ENCODE measurements around the gene UCKL1. TPM values are rescaled to one million over a fixed set of nuclear protein-coding genes. Genes with fewer than 3 reads are reported as not detected.

UCKL1 gene
- total and polyA plus RNA-seq, 2 experiments from 2014 or later = 18.5 to 52.2 TPM

- Histone ChIP-seq H3K9me2 (replicated peaks; ENCODE audit: insufficient read depth) (no peaks in the 10 kb centered on the region), H2AFZ (no peak overlapping the region), H3K4me1 (ENCODE audit: insufficient read depth) (peaks cover 5% of the 10 kb centered on the region), H3K79me2 (peaks cover 99% of the 10 kb centered on the region), H3K4me2 (no peak overlapping the region), H3K36me3 (replicated peaks; ENCODE audit: insufficient read depth, low read depth) (no peaks in the 10 kb centered on the region), H3K4me3 (no peak overlapping the region), H3K9me3 (ENCODE audit: low read depth) (no peaks in the 10 kb centered on the region), H3K27ac (no peak overlapping the region), H3K27me3 (no peaks in the 10 kb centered on the region), H4K20me1 (ENCODE audit: insufficient read depth, poor library complexity, severe bottlenecking) (peaks cover 74% of the 10 kb centered on the region)
- no peak for DNase-seq (ENCODE audit: low spot score)
- WGBS (ENCODE audit: low lambda C conversion rate, missing lambda C conversion rate) = 84% methylated on average over 12 of the region's 12 CpGs
- no peak for TF ChIP-seq EZH2phosphoT487 (IDR thresholded peaks at IDR 0.05; ENCODE audit: low read depth, severe bottlenecking, unreplicated experiment)
- no peak for TF ChIP-seq CTCF (IDR thresholded peaks at IDR 0.05; ENCODE audit: poor library complexity)
- TF ChIP-seq EZH2 (IDR thresholded peaks at IDR 0.05; ENCODE audit: borderline replicate concordance) = no peak
Measured at GRCh38 chr20:63911176-63911575, 45.0 kb downstream of the UCKL1 start.

- H4K20me1 ChIP-seq (ENCODE audit: insufficient read depth, poor library complexity, severe bottlenecking) = peaks cover 93% of the 10 kb centered on the region
- WGBS (ENCODE audit: low lambda C conversion rate, missing lambda C conversion rate) = 86% methylated on average over 16 of the region's 16 CpGs
Measured at GRCh38 chr20:63908008-63908682, 48.1 kb downstream of the UCKL1 start.

GRCh38 chr20:63903796-63904561 lies 52.2 kb downstream of the UCKL1 start:
- no peaks in the 10 kb centered on the region for H3K9me2 ChIP-seq (replicated peaks; ENCODE audit: insufficient read depth)
- H3K36me3 ChIP-seq (replicated peaks; ENCODE audit: insufficient read depth, low read depth) = no peaks in the 10 kb centered on the region
- H4K20me1 ChIP-seq (ENCODE audit: insufficient read depth, poor library complexity, severe bottlenecking) = peaks cover 92% of the 10 kb centered on the region
- H3K27ac ChIP-seq = no peak overlapping the region
- H3K9me3 ChIP-seq (ENCODE audit: low read depth) = no peaks in the 10 kb centered on the region
- peaks cover 5% of the 10 kb centered on the region for H3K4me1 ChIP-seq (ENCODE audit: insufficient read depth)
- TF ChIP-seq CTCF (IDR thresholded peaks at IDR 0.05; ENCODE audit: poor library complexity) (no peak), EZH2phosphoT487 (IDR thresholded peaks at IDR 0.05; ENCODE audit: low read depth, severe bottlenecking, unreplicated experiment) (no peak), EZH2 (IDR thresholded peaks at IDR 0.05; ENCODE audit: borderline replicate concordance) (no peak)
- H2AFZ ChIP-seq = no peak overlapping the region
- H3K79me2 ChIP-seq = peaks cover 100% of the 10 kb centered on the region
- no peak for DNase-seq (ENCODE audit: low spot score)
- 94% methylated on average over 11 of the region's 11 CpGs for WGBS (ENCODE audit: low lambda C conversion rate, missing lambda C conversion rate)
- H3K4me2 ChIP-seq = no peak overlapping the region
- H3K4me3 ChIP-seq = no peak overlapping the region
- no peaks in the 10 kb centered on the region for H3K27me3 ChIP-seq

More at GRCh38 chr20:63908008-63908682, 48.1 kb downstream of the UCKL1 start:
- TF ChIP-seq EZH2phosphoT487 (IDR thresholded peaks at IDR 0.05; ENCODE audit: low read depth, severe bottlenecking, unreplicated experiment) = no peak
- TF ChIP-seq EZH2 (IDR thresholded peaks at IDR 0.05; ENCODE audit: borderline replicate concordance) = no peak
- TF ChIP-seq CTCF (IDR thresholded peaks at IDR 0.05; ENCODE audit: poor library complexity) = no peak
- H3K27me3 ChIP-seq = no peaks in the 10 kb centered on the region
- peak; percentile 49 for DNase-seq (ENCODE audit: low spot score)
- H2AFZ ChIP-seq = no peak overlapping the region
- H3K4me2 ChIP-seq = peak overlapping the region; percentile 32
- no peak overlapping the region for H3K4me3 ChIP-seq
- no peaks in the 10 kb centered on the region for H3K36me3 ChIP-seq (replicated peaks; ENCODE audit: insufficient read depth, low read depth)
- H3K9me3 ChIP-seq (ENCODE audit: low read depth) = no peaks in the 10 kb centered on the region
- H3K4me1 ChIP-seq (ENCODE audit: insufficient read depth) = peaks cover 5% of the 10 kb centered on the region
- H3K79me2 ChIP-seq = peaks cover 99% of the 10 kb centered on the region
- H3K27ac ChIP-seq = peak overlapping the region; percentile 66
- H3K9me2 ChIP-seq (replicated peaks; ENCODE audit: insufficient read depth) = no peaks in the 10 kb centered on the region

Data from hepatocyte (in vitro differentiated cells).